H1 (cell line): ENCODE results near the gene FHIT. TPM values are rescaled to one million over a fixed set of nuclear protein-coding genes. Genes with fewer than 3 reads are reported as not detected.

Experiments
- HDAC6 ChIP-seq: IDR thresholded peaks from one replicate; pipeline ENCODE4 v1.7.1; 2012; ENCODE audit warnings: low read depth, mild to moderate bottlenecking, inconsistent platforms, low read length, moderate library complexity
- RNF2 ChIP-seq: fragments of 200-900, 300-1000 bp; sonication (generic); IDR thresholded peaks from 2 replicates; pipeline ENCODE4 v1.7.1; 2016; ENCODE audit warnings: borderline replicate concordance, low read depth, mild to moderate bottlenecking, antibody characterized with exemption, low read length; ENCODE audit not compliant: poor library complexity, severe bottlenecking; ENCODE audit errors: missing control alignments
- polyA plus RNA-seq, 7 experiments: library from polyadenylated mRNA; depleted of rRNA in 3 of 7; stranded (reverse) in 5 of 7; unstranded in 2 of 7; fragments of >200 nt in 5 of 7; fragments of 200-250 nt in 2 of 7; gene quantifications; 1 replicate in 5 of 7; 2 replicates in 1 of 7; 4 replicates in 1 of 7; pipeline versions ENCODE4 v1.2.1 to v1.2.3, GENCODE V29; 2011 to 2013; ENCODE audit warnings: missing spikeins in 2 of 7, mixed read lengths in 2 of 7
- total RNA-seq: library from RNA; stranded (reverse); fragmentation: NEBNext Ultra II Directional; extraction: Animal tissue kit (Norgen Biotek cat#: 25700); gene quantifications from 2 replicates; pipeline ENCODE4 v1.2.1, GENCODE V29; 2021

The FHIT gene
- total and polyA plus RNA-seq, 2 of the 8 experiments (the other 6 are each of a cell fraction or from before 2014, with no cell fraction given), result 1.2 to 3.2 TPM

DNA sequence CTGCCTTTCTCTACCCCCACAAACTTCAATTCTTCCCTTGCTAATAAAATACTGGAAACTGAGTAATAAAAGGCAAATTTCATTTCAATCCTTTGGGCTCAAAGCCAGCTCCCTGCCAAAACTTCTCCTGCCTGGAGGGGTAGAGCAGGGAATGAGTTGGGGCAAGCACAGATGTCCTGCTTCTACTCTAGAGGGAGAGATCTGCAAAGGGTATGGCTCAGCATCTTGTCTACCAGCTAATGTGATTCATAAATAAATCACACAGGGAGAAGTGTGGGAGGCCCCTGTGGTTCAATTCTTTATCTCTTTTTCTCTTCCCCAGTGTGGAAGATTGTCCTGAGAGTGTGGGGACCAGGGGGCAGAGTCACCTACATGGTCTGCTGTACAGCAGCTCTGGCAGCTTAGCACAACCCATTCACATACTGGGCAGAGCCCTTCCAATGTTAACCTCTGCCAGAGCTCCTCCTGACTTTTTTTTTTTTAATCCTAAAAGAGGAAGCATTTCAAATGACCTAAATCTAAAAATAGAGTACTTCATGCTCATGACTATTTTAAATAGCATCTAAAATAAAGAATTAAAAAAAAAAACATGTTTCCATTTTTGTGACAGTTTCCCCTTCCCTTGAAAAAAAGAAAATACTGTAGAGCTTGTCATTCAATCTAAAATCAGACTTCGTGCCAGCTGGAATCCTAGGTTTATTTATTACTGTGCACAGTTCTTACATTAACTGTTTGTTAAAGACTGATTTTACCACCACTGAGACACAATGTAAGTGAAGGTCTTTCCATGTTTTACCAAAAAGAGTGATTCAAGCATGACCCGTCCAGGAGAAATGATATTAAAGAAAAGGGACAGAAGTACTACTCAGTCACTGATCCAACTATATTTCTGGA is 1117.7 kb downstream of the FHIT start (continued):
- no peak for TF ChIP-seq HDAC6
- TF ChIP-seq RNF2, result no peak
